Hypothalamus (tissue), 51 donors: ENCODE measurements around the gene LEMD1.

Source experiments
- DNase-seq, 51 donors: peaks; one replicate each; lab custom pipeline; 2025; lab: John Stamatoyannopoulos, UW

Gene LEMD1, protein sequence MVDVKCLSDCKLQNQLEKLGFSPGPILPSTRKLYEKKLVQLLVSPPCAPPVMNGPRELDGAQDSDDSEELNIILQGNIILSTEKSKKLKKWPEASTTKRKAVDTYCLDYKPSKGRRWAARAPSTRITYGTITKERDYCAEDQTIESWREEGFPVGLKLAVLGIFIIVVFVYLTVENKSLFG

DNA sequence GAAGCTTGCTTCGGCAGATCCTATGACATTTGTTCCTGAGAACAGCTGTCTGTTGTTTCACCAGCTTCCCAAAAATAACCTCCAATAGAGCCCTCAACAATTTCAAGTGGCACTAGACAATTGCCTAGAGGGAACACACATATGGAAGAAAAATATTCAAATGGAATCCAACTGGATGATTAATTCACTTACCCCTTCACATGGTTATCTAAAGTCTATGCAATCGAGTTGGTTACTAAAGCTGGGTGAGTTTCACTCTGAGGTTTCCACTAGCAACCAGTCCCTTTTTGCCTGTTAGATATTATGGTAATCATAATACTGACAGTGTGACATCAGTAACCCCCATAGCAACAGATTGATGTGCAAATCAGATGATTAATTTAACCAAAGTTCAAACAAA lies at the start of gene LEMD1:
Gene LEMD1, minus strand, starts transcription at position 259 of the 400 bp plus-strand sequence. CDS start 1,520 bp downstream, outside the sequence.
- DNase-seq, result no peak

DNA sequence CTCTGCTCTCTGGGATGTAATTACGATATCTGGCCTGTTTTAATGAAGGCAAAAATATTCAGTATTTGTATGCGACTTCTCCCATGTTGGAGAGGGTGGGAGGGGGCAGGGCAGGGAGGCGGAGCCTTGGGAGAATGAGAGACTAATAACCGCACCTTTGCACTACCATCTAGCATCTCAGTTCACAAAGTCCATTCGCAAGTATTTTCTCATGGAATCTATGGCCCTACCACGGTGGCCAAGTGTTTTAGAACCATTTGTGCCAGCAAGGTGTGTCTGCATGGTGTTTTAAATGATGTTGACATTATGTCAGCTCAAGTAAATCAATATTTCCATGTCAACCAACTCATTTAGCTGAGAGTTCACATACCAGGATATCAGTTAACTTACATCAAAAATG lies 48.3 kb upstream of the LEMD1 start:
- no peak for DNase-seq

DNA sequence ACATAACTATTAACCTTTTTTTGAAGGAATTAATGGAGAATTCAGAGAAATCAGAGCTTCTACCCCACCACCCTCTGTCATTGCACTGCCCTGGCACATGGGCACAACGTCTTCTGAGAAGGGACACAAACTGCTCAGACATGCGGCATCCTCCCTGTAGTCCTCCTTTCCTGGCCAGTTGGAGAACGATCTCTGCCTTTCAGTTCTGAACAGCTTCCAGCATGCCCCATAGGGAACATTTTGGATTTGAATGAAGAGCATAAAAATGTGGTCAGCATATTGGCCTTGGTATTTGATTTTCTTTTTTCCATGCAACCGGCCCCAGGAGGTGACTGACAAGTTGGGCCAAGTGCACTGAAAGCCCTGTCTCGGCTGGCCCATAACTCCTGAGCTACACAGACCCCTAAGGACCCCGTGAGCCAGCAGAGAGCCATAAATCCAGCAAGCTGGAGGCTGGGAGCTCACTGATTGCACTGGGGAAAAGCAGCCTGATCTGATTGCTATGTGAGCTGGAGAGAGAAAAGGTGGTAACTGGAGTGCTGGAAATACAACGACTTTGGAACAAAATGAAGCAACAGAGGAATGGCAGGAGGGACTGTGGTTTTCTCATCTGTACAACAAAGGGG lies 44.9 kb upstream of the LEMD1 start:
- no peak for DNase-seq

DNA sequence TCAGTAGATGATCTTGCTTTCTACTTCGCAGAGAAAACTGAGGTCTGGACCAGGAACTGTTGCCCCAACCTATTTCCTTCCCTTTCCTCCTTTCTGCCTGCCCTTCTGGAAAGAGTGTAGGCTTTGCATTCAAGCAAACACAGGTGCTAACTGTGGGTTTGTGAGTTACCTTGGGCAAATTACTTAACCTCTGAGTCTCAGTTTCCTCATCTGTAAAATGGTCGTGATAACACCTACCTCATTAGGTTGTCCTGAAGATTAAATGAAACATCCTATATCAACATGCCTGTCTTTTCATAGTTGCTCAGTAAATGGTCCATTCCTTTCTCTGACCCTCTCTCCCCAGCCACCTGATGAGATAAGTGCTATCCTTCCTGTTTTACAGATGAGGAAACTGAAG lies 43.5 kb upstream of the LEMD1 start:
- DNase-seq, result no peak

DNA sequence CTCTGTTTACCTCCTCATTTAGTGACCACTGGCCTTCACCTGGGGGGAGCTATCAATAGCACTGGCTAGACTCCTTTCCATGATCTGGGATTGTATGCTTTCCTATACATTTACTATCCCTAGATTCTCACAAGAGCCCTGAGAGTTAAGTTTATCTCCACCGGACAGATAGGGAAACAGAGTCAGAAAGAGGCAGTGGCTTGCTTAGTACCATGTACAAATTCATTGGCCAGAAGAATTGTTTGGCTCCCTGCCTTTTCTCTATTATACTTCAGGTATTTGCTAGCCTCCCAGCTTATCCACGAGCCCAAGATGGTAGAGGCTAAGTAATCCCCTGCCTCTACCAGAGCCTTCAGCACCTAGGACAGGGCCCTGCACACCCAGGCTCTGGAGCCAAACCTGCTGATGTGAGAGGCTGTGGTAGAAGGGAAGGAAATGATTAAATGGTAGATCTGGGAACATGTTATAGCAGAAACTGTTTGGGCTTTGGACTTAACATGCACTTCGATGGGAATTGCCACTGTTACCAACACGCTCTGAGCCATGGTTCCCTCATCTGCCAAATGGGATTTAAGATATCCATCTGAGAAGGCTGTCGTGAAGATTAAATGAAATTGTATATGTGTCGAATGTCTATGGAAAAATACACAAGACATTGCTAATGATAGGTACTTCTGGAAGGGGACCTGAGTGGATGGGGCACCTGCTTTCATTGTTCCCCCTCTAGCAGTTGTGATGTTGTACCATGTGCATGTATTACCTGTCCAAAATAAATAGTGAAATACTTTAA lies 37.1 kb upstream of the LEMD1 start:
- no peak for DNase-seq

DNA sequence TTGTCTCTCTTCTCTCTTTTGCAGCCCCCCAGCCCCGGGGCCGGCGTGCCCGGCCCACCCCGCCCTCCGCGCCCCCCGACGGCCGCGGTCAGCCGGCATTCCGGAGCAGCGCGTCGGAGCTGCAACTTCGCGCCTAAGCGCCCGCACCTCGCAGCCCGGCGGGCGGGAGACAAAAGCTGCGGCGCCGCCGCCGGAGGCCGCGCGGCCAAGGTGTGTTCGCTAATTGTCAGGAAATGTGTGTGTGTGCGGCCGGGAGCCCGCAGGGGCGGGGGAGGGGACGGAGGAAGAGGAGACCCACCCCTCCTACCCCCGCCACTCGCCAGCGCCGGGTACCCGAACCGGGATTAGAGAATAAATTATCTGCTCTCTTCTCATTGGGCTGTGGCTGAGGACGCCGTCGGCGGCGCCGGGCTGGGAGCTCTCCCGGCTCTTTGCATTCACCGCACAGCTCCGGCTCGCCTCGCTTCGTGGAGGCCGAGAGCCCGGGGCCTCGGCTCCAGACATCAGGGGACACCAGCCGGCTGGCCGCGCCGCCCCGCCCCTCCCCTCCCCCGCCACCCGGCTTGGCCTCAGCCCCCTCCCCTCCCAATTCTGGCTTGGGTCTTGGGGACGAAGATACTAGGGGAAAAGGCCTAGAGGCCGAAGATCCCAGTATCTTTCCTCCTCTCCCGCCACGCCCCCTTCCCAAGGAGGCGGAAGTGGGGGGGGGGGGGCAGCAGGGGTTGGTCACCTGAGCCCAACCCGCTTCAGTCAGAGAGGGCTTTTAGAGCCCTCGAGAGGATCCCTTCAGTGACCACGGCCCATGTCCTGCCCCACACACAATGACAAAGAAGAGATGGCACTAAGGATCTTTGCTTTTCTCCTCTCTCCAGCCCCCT lies 35.3 kb upstream of the LEMD1 start:
- peak in 2 of 51 donors; percentile 16 to 31 for DNase-seq

DNA sequence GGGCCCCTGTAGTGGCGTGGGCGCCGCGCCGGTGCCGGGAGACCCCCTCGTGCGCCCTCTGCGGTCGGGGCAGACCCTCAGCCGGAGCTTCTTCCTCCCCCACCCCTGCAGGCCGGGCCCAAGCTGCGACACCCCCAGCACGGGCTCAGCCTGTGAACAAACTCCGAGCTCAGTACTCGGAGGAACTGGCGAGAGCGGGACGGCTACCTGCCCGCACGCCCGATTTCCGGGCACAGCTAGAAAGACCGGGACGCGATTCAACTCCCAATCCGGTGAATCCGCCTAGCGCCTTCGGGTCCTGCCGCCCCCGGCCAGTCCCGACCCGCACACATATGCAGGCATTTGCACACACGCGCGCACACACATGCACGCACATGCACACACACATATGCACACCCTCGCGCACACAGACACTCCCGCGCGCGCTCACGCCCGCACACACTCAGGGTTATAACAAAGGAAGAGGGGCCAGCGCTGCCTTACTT lies 34.6 kb upstream of the LEMD1 start:
- DNase-seq, result no peak

DNA sequence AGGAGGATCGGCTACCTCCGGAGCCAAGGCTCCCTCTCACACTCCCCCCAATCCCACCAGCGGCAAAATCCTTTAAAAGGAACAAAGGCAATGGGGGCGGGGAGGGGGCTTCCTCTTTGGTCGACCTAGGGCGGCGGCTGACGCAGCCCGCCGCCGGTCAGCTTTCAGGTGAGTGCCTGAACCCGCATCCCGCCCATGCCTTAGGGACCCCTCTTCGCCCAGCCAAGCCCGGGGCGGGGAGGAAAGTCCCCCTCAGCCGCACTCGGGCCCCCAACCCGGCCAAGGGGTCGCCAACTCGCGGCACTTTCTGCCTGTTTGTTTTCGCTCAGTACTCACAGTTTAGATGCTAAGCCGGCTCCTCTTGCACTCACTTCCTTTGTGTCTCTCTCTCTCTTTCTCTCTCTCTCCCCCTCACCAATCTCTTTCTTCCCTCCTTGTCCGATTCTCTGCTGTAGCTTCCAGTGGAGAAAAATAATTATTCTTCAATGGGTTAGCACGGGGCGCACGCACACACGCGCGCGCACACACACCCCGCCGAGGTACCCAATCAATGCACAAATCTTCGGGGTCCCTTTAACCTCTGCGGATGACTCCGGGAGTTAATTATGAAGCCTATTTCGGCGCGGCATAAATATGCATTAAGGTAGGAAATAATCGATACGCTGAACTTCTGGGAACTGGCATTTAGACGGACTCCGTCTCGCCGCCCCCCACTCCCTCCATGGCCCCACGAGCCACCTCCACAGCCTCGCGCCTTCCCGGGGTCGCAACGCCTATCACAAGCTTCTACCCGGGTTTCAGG lies 33.9 kb upstream of the LEMD1 start, which contains the start of gene BLACAT1:
Gene BLACAT1, minus strand, starts transcription at position 465 of the 802 bp plus-strand sequence.
- DNase-seq, result no peak

DNA sequence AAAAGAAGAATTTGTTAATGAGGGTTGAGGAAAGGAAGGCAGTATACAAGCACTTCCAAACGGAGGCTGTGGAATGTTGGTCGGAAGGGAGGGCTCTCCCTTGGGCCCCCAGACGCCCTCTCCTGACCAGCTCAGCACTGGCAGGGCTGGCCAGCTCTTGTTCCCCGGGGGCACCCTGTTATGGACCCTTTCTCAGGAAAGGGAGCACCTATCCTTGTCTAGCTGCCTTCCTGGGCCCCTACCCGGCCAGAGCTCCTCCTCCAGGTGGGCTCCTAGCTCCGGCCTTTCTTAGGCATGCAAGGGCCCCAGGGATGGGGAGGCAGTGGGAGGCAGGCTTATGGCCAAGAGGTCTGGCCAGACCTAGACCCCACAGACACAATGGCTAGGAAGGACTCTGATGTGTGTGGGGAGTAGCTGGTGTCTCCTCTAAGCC lies 33.1 kb upstream of the LEMD1 start:
- no peak for DNase-seq

DNA sequence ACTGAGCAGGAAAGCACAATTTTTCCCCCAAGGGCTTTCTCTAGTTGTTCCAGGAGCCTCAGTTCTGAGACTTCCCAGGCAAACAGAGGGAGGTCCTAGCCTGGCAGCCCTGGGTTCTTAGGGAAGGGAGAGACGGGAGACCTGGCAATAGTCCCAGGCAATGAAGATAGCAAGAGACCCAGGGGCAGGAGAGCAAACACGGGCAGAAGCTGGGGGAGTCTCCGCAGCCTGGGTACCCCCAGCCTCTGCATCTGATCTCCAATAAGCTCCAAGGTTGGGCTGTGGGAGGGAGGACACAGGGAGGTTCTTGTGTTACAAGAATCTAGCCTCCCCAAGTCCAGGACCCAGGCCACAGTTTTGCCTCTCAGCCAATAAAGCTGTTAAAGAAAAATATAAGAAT lies 31.6 kb upstream of the LEMD1 start:
- DNase-seq, result no peak

DNA sequence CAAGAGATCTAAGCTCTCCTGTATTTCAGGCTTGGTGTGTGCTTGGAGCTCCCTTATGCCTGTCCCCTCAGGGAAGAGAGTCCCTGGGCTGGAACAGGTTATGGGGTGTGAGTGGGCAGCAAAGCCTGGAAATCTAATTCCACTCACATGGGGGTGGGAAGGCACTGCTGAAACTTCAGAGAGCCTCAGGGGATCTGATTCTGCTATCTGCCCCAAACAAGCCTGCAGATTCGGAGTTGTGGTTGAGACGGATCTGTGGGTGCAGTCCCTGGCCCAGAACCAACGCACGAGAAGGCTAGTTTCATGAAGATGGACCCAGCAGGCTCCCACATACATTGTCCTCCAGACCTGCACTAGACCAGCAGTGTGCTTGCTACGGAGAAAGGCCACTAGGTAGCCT lies 31.1 kb upstream of the LEMD1 start:
- DNase-seq, result no peak

DNA sequence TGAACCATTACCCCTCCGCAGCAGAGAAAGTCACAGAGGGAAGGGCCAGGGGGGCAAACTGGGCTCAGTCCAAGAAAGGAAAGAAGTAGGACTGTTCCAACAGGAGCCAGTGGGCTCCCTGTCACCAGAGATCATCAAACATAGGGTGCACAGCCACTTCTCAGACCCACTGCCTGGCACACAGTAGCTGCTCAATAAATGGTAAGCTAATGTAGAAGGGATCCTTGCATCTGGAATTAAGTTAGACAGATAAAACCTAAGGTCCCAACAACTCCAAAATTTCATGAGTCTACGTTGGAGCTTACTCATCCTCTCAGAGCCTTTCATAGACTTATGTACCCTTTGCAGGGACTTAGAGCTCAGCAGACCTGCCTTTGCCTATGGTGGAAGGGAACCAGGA lies 30.5 kb upstream of the LEMD1 start:
- no peak for DNase-seq

DNA sequence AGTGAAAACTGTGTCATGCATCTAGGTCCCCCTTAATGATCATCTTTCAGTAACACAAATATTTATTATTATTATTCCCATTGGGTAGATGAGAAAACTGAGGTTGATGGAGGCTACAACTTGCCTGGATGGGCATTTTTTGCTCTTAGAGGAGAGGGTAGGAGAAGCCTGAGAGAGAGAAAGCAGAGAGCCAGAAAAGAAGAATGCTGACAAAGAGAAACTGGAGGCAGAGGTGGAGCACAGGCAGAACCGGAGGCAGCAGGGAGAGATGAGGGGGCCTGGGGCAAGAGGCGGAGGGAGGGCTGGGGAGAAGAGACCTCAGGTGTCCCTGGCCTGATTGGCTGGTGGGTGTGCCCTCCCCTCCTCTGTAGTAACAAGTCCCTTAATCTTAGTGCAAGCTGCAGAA lies 29.9 kb upstream of the LEMD1 start:
- DNase-seq, result no peak

DNA sequence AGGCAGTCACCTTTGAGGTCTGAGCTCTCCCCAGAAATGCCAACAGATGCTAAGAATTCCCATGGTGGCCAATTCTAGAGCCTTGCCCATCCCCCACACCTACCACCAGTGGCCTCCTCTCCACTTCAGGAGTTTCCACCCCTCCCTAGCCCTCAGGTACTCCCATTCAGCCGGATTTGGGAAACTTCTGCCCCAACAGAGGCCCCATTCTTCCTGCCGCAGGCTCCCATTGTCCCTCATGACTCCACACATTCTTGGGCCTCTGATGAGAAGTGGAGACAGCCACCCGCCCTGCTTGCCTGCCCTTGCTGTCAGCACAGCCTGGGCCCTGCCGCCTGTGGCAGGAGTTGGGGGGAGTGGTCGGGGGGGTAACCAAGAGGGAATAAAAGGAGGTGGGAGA lies 29.3 kb upstream of the LEMD1 start:
- DNase-seq, result no peak

DNA sequence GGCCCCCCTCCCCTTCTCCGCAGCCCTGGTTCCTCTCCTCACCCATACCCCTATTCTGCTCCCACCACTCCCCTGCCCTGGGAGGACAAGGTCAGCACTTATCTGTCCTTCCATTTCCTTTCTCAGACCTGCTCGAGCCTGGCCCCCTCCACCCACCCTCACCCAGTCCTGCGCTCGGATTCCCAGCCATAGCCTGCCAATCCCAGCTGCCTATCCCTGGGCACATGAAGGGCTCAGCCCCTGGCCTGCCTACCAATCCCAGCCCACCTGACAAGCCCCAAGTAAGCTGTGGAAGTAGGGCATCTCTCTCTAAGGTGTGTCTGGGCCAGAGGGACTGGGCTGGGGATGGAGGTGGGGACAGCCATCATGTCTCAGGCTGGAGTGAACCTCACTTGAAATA lies 28.6 kb upstream of the LEMD1 start:
- no peak for DNase-seq

DNA sequence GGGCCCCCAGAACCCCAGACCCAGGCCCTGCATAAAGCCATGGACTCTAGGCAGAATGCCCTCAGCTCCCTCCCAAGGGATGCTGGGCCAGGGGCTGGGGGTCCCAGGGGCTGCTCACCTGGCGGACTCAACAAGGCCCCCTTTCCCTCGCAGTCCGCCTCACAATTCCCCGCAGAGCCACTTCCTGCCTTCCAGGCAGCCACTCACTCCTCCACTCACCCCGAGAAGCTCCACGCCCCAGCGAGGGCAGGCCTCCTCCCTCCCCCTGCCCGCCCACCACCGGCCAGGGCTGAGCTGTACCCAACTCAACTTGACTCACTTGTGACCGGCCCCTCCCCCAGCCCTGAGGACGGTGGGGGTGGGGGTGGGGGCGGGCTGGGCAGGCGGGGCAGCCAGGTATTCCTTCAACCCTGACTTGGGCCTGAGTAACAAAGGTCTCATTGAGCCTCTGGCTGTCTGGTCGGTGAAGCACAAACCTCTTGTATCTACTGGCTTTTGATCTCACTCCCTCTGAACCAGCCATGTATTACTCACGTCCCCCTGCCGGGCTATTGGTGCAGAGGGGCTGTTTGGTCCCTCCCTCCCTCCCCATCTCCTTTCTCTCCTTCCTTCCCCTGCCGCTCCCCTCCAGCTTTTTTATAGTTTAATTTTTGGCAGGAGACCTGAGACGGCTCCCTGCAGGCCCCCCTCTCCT lies 28.0 kb upstream of the LEMD1 start:
- peak in 1 of 51 donors; percentile 26 for DNase-seq

DNA sequence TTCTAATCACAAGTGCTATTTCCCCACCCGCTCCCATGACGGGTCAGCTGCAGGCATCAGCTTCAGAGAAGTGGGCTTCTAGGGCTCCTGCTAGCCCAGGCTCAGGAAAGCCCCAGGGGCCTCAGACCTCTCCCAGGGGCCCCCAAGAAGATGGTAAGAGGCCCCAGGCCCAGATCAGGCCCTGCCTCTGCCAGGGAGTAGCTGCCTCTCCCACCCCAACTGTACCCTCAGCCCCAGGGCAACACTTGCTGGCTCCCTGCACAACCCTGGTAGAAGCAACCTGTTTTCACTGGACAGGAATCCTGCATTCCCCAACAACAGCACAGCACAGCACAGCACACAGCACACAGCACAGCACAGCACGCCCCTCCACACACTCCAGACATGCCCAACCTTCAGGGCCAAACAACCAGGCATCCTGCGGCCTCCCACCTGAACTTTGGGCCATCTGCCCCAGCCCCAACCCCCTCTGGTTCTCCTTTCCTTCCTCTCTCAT lies 27.4 kb upstream of the LEMD1 start:
- DNase-seq, result no peak

DNA sequence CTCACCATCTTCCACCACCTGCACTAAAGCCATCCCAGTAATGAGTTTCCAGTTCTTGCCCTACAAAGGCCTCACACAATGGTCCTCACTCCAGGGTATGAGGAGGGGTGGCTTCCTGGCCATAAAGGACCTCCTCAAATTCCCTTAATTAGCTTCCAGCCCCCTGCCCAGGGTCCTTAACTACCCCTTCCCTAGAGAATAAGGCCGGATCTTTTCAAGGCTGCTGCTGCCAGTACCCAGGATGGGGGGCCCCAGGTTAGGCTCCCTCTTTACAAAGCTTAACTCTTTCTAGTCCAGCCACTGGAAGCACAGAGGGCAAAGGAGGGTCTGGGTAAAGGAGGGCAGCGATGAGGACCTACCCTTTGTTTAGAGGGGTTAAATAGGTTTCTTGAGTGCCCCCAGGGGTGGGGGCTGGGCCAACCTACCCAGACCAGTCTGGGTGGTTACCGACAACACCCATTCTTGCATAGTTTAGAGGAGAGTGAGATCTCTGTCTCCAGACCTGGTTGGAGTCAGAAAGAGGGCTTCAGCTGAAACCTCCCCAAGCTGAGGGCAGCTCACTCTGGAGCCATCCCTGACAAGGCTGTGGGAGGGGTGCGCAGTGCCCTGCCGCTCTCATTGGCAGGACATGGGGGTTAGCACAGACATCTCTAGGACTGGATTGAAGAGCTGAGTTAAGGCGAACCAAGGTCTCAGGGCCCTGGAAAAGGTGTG lies 26.8 kb upstream of the LEMD1 start:
- no peak for DNase-seq
